OCI-LY7 (cell line): ENCODE data around the gene ZNF70.

Experiments used
- CTCF ChIP-seq: fragments of 200-600 bp; sonication (generic); conservative IDR thresholded peaks from 2 replicates; pipeline ENCODE4 v1.5.1; 2014; ENCODE audit warnings: mild to moderate bottlenecking, antibody characterized with exemption, low read length, moderate library complexity, mixed read lengths
- EZH2phosphoT487 ChIP-seq: fragments of 200-600 bp; sonication (generic); IDR thresholded peaks from 2 replicates; pipeline ENCODE4 v1.6.1; 2018; ENCODE audit warnings: low read depth, borderline replicate concordance, mild to moderate bottlenecking, mixed run types, antibody characterized with exemption, low read length, moderate library complexity, mixed read lengths

GRCh38 chr22:23697031-23697970 is 53.6 kb downstream of the ZNF70 start:
- TF ChIP-seq CTCF (no peak), EZH2phosphoT487 (no peak)
